Activated CD8-positive, alpha-beta T cell treated with anti-CD3 and anti-CD28 coated beads for 36 hours (primary cell): ENCODE data around the gene TPRG1. TPM values are rescaled to one million over a fixed set of nuclear protein-coding genes. Genes with fewer than 3 reads are reported as not detected.

Experiments
- ATAC-seq: fragments of 200-7000 bp; cut with Tn5 transposase; one replicate; pipeline ENCODE4 v1.10.0; 2021; ENCODE audit warnings: mild to moderate bottlenecking, moderate library complexity
- CTCF ChIA-PET: fragments of 350-600 bp; sonication (Branson Sonifier 250); formaldehyde crosslinking; loops from one replicate; lab custom pipeline; 2021; ENCODE audit warnings: antibody characterized with exemption; lab: Charles Lee
- POLR2A ChIA-PET: fragments of 350-600 bp; sonication (Branson Sonifier 250); formaldehyde crosslinking; loops from one replicate; lab custom pipeline; 2021; ENCODE audit warnings: antibody characterized with exemption; lab: Charles Lee
- DNase-seq: peaks from one replicate; pipeline ENCODE4 v3.0.0-alpha.2; 2020
- H3K27ac Mint-ChIP-seq: one replicate; pipeline ENCODE4 v1.8.0; 2021; ENCODE audit warnings: mild to moderate bottlenecking, mixed read lengths
- H3K27me3 Mint-ChIP-seq: one replicate; pipeline ENCODE4 v1.8.0; 2021; ENCODE audit warnings: mixed read lengths
- H3K36me3 Mint-ChIP-seq: one replicate; pipeline ENCODE4 v1.8.0; 2021; ENCODE audit warnings: low read depth, mixed read lengths
- H3K4me1 Mint-ChIP-seq: one replicate; pipeline ENCODE4 v1.8.0; 2021; ENCODE audit warnings: low read depth, mixed read lengths
- H3K4me3 Mint-ChIP-seq: one replicate; pipeline ENCODE4 v1.8.0; 2021; ENCODE audit warnings: mild to moderate bottlenecking, moderate library complexity, mixed read lengths
- H3K9me3 Mint-ChIP-seq: one replicate; pipeline ENCODE4 v1.8.0; 2021; ENCODE audit warnings: mixed read lengths
- CTCF ChIP-seq: fragments of 200-600 bp; IDR thresholded peaks from one replicate; pipeline ENCODE4 v1.8.0; 2022; ENCODE audit warnings: antibody characterized with exemption, mild to moderate bottlenecking
- intact Hi-C: fragments of 100-400 bp; cut with micrococcal nuclease; formaldehyde crosslinking; loops from one replicate; pipeline ENCODE4 v1.10.0; 2022
- total RNA-seq, 2 experiments: library from RNA; stranded (reverse); gene quantifications; one replicate each; pipeline ENCODE4 v1.2.3, GENCODE V29; 2021

TPRG1 gene
- total RNA-seq, 2 experiments from 2014 or later = 2.5 to 3.0 TPM

- ChIA-PET POLR2A (interaction anchor here (0.6 to 1.3 kb wide), 3 partner anchors 26 to 259 kb away, joined by 3 read pairs; no protein-coding TSS in a partner anchor), CTCF (interaction anchor here (0.8 to 1.6 kb wide), 3 partner anchors 26 to 265 kb away, joined by 3 to 4 read pairs (median 3); no protein-coding TSS in a partner anchor)
- Mint-ChIP-seq H3K9me3 (no peaks in the 10 kb centered on the region), H3K27ac (peak overlapping the region; percentile 36), H3K36me3 (no peaks in the 10 kb centered on the region), H3K4me1 (peaks cover 39% of the 10 kb centered on the region), H3K27me3 (no peaks in the 10 kb centered on the region), H3K4me3 (no peak overlapping the region)
- peak; percentile 77 for ATAC-seq
- DNase-seq = peak; percentile 18
- no peak for TF ChIP-seq CTCF
- intact Hi-C loops = no loop called here
Observed at GRCh38 chr3:189298469-189299375, 127.0 kb downstream of the TPRG1 start.

GRCh38 chr3:189300345-189300744 is 128.6 kb downstream of the TPRG1 start:
- Mint-ChIP-seq H3K36me3 (no peaks in the 10 kb centered on the region), H3K27me3 (no peaks in the 10 kb centered on the region), H3K4me3 (no peak overlapping the region), H3K27ac (no peak overlapping the region), H3K4me1 (peaks cover 55% of the 10 kb centered on the region), H3K9me3 (no peaks in the 10 kb centered on the region)
- DNase-seq (no peak), ATAC-seq (no peak)
- intact Hi-C loops = no loop called here
- CTCF ChIA-PET = no interaction called here
- POLR2A ChIA-PET = interaction anchor here (0.6 to 1.2 kb wide), 3 partner anchors 11 to 506 kb away, joined by 3 to 4 read pairs (median 3); no protein-coding TSS in a partner anchor
- TF ChIP-seq CTCF = no peak

GRCh38 chr3:189301479-189301878 is 129.7 kb downstream of the TPRG1 start:
- no peak for ATAC-seq
- Mint-ChIP-seq H3K9me3 (no peaks in the 10 kb centered on the region), H3K4me3 (no peak overlapping the region), H3K27me3 (no peaks in the 10 kb centered on the region), H3K36me3 (no peaks in the 10 kb centered on the region), H3K27ac (no peak overlapping the region), H3K4me1 (peaks cover 56% of the 10 kb centered on the region)
- intact Hi-C loops = no loop called here
- DNase-seq = no peak
- ChIA-PET POLR2A (no interaction called here), CTCF (no interaction called here)
- TF ChIP-seq CTCF = no peak

GRCh38 chr3:189303584-189303983 is 131.8 kb downstream of the TPRG1 start:
- DNase-seq (no peak), ATAC-seq (no peak)
- no peaks in the 10 kb centered on the region for H3K27me3 Mint-ChIP-seq
- ChIA-PET POLR2A (no interaction called here), CTCF (no interaction called here)
- no peaks in the 10 kb centered on the region for H3K9me3 Mint-ChIP-seq
- intact Hi-C loops = no loop called here
- TF ChIP-seq CTCF = no peak
- H3K27ac Mint-ChIP-seq = no peak overlapping the region
- no peak overlapping the region for H3K4me3 Mint-ChIP-seq
- H3K4me1 Mint-ChIP-seq = peaks cover 57% of the 10 kb centered on the region
- H3K36me3 Mint-ChIP-seq = no peaks in the 10 kb centered on the region
